IMR-90 (cell line): ENCODE results near the gene ITPKB. TPM values are rescaled to one million over a fixed set of nuclear protein-coding genes. Genes with fewer than 3 reads are reported as not detected.

Experiments
- ATAC-seq: fragments of 200-7000 bp; cut with Tn5 transposase; 2 replicates; pipeline ENCODE4 v1.9.1; 2020; ENCODE audit warnings: low read depth, mild to moderate bottlenecking, moderate library complexity
- BruUV-seq: library from RNA; stranded (reverse); fragments of 400-500 nt; replicated peaks from 2 replicates; lab custom pipeline; 2021; lab: Mats Ljungman, UMichigan
- CTCF ChIA-PET: fragments of 300-600 bp; formaldehyde crosslinking; extraction: SDS; loops from one replicate; lab custom pipeline; 2021; ENCODE audit warnings: antibody characterized with exemption; lab: Yijun Ruan, JAX
- POLR2A ChIA-PET: fragments of 300-600 bp; sonication (Branson Sonifier 250); formaldehyde crosslinking; loops from one replicate; lab custom pipeline; 2022; ENCODE audit warnings: antibody characterized with exemption; ENCODE audit not compliant: unreplicated experiment; lab: Charles Lee
- DNase-seq: peaks from one replicate; pipeline ENCODE4 v3.0.0; 2013
- H2AFZ ChIP-seq: replicated peaks from 2 replicates; pipeline ENCODE3; 2013; ENCODE audit warnings: low read length, mild to moderate bottlenecking; ENCODE audit not compliant: poor library complexity
- H2AK5ac ChIP-seq: 2 replicates; pipeline ENCODE4 v1.6.1; 2013; ENCODE audit warnings: low read depth, low read length, inconsistent platforms
- H2AK9ac ChIP-seq: replicated peaks from 2 replicates; pipeline ENCODE3; 2013; ENCODE audit warnings: mild to moderate bottlenecking, low read depth, low read length, moderate library complexity; ENCODE audit not compliant: poor library complexity
- H2BK120ac ChIP-seq: 2 replicates; pipeline ENCODE4 v1.6.1; 2013; ENCODE audit warnings: low read depth, low read length, inconsistent platforms
- H2BK15ac ChIP-seq: 3 replicates; pipeline ENCODE4 v1.6.1; 2013; ENCODE audit warnings: low read depth, low read length, inconsistent platforms
- H2BK20ac ChIP-seq: 2 replicates; pipeline ENCODE4 v1.6.1; 2013; ENCODE audit warnings: low read depth, mild to moderate bottlenecking, inconsistent platforms, low read length, moderate library complexity
- H2BK5ac ChIP-seq: 2 replicates; pipeline ENCODE4 v1.6.1; 2013; ENCODE audit warnings: mild to moderate bottlenecking, low read depth, low read length, inconsistent platforms; ENCODE audit not compliant: poor library complexity, severe bottlenecking
- H3K14ac ChIP-seq: replicated peaks from 2 replicates; pipeline ENCODE4 v1.6.1; 2013; ENCODE audit warnings: low read depth, low read length, inconsistent platforms
- H3K18ac ChIP-seq: 2 replicates; pipeline ENCODE4 v1.6.1; 2013; ENCODE audit warnings: low read depth, low read length, control low read depth
- H3K23ac ChIP-seq: 2 replicates; pipeline ENCODE4 v1.6.1; 2013; ENCODE audit warnings: low read depth, low read length, inconsistent platforms
- H3K27ac ChIP-seq: 2 replicates; pipeline ENCODE4 v1.5.1; 2013; ENCODE audit warnings: mild to moderate bottlenecking, control low read depth, low read length; ENCODE audit not compliant: insufficient read depth
- H3K27me3 ChIP-seq: 2 replicates; pipeline ENCODE4 v1.6.1; 2013; ENCODE audit warnings: low read length; ENCODE audit not compliant: control insufficient read depth, insufficient read depth
- H3K36me3 ChIP-seq: 2 replicates; pipeline ENCODE4 v1.6.1; 2013; ENCODE audit warnings: low read length, mixed read lengths; ENCODE audit not compliant: control insufficient read depth, insufficient read depth
- H3K4ac ChIP-seq: 2 replicates; pipeline ENCODE4 v1.6.1; 2013; ENCODE audit warnings: low read depth, low read length, inconsistent platforms
- H3K4me1 ChIP-seq: 2 replicates; pipeline ENCODE4 v1.6.1; 2013; ENCODE audit warnings: low read length, mixed read lengths; ENCODE audit not compliant: control insufficient read depth, insufficient read depth
- H3K4me2 ChIP-seq: 2 replicates; pipeline ENCODE4 v1.6.1; 2013; ENCODE audit warnings: low read depth, mild to moderate bottlenecking, control low read depth, low read length, moderate library complexity
- H3K4me3 ChIP-seq: 2 replicates; pipeline ENCODE4 v1.5.1; 2013; ENCODE audit warnings: low read depth, mild to moderate bottlenecking, control low read depth, low read length, moderate library complexity; ENCODE audit not compliant: insufficient read depth
- H3K56ac ChIP-seq: 2 replicates; pipeline ENCODE4 v1.6.1; 2013; ENCODE audit warnings: low read length, inconsistent platforms; ENCODE audit not compliant: insufficient read depth; ENCODE audit errors: extremely low read depth
- H3K79me1 ChIP-seq, 2 experiments: 2 replicates each; pipeline ENCODE4 v1.6.1; 2013; ENCODE audit warnings: low read length in 2 of 2, inconsistent platforms in 1 of 2, low read depth in 1 of 2
- H3K9ac ChIP-seq: 2 replicates; pipeline ENCODE4 v1.6.1; 2013; ENCODE audit warnings: low read depth, low read length, control low read depth
- H3K9me1 ChIP-seq: 2 replicates; pipeline ENCODE4 v1.6.1; 2013; ENCODE audit warnings: low read length, inconsistent platforms; ENCODE audit not compliant: insufficient read depth
- H3K9me3 ChIP-seq: 2 replicates; pipeline ENCODE4 v1.6.1; 2013; ENCODE audit warnings: low read length; ENCODE audit not compliant: control insufficient read depth, insufficient read depth
- H4K20me1 ChIP-seq: 2 replicates; pipeline ENCODE4 v1.6.1; 2013; ENCODE audit warnings: low read length, inconsistent platforms; ENCODE audit not compliant: insufficient read depth
- H4K5ac ChIP-seq: 2 replicates; pipeline ENCODE4 v1.6.1; 2013; ENCODE audit warnings: mild to moderate bottlenecking, low read depth, low read length, control low read depth
- H4K8ac ChIP-seq, 2 experiments: 2 replicates each; pipeline ENCODE4 v1.6.1; 2013; ENCODE audit warnings: low read depth in 2 of 2, low read length in 2 of 2, control low read depth in 1 of 2, inconsistent platforms in 1 of 2
- H4K91ac ChIP-seq: 2 replicates; pipeline ENCODE4 v1.6.1; 2013; ENCODE audit warnings: low read depth, low read length, inconsistent platforms; ENCODE audit not compliant: insufficient read depth
- BHLHE40 ChIP-seq: fragments of 150-350 bp; IDR thresholded peaks from 2 replicates; pipeline ENCODE4 v1.6.1; 2016; ENCODE audit warnings: mild to moderate bottlenecking, low read depth, low read length
- CEBPB ChIP-seq: IDR thresholded peaks from 2 replicates; pipeline ENCODE4 v1.6.1; 2012; ENCODE audit warnings: low read depth, low read length, improper control_type of control experiment
- CHD1 ChIP-seq: IDR thresholded peaks from 2 replicates; pipeline ENCODE4 v1.6.1; 2012; ENCODE audit warnings: low read depth, low read length, improper control_type of control experiment
- CTCF ChIP-seq: conservative IDR thresholded peaks from 2 replicates; pipeline ENCODE4 v1.5.1; 2012; ENCODE audit warnings: mild to moderate bottlenecking, low read depth, low read length, improper control_type of control experiment
- ELK1 ChIP-seq: fragments of 150-350 bp; IDR thresholded peaks from 2 replicates; pipeline ENCODE4 v1.6.1; 2016; ENCODE audit warnings: low read depth, mild to moderate bottlenecking, low read length, moderate library complexity, borderline replicate concordance
- FOS ChIP-seq: fragments of 150-350 bp; IDR thresholded peaks from 2 replicates; pipeline ENCODE4 v1.6.1; 2016; ENCODE audit warnings: low read depth, low read length
- MAFK ChIP-seq: IDR thresholded peaks from 2 replicates; pipeline ENCODE4 v1.6.1; 2012; ENCODE audit warnings: low read depth, low read length, improper control_type of control experiment
- MAZ ChIP-seq: IDR thresholded peaks from 2 replicates; pipeline ENCODE4 v1.6.1; 2012; ENCODE audit warnings: low read depth, mild to moderate bottlenecking, low read length, improper control_type of control experiment, moderate library complexity, borderline replicate concordance
- MXI1 ChIP-seq: IDR thresholded peaks from 2 replicates; pipeline ENCODE4 v1.6.1; 2012; ENCODE audit warnings: low read depth, mild to moderate bottlenecking, low read length, moderate library complexity, borderline replicate concordance
- NFE2L2 ChIP-seq: fragments of 150-350 bp; IDR thresholded peaks from 2 replicates; pipeline ENCODE4 v1.6.1; 2016; ENCODE audit warnings: low read depth, mild to moderate bottlenecking, low read length
- POLR2A ChIP-seq: IDR thresholded peaks from 2 replicates; pipeline ENCODE4 v1.6.1; 2012; ENCODE audit warnings: mild to moderate bottlenecking, low read depth, low read length
- RAD21 ChIP-seq: IDR thresholded peaks from 2 replicates; pipeline ENCODE4 v1.6.1; 2012; ENCODE audit warnings: low read length, improper control_type of control experiment
- RFX5 ChIP-seq: IDR thresholded peaks from 2 replicates; pipeline ENCODE4 v1.8.0; 2012; ENCODE audit warnings: low read depth, mild to moderate bottlenecking, low read length, moderate library complexity
- SMC3 ChIP-seq: fragments of 150-350 bp; IDR thresholded peaks from 2 replicates; pipeline ENCODE4 v1.6.1; 2016; ENCODE audit warnings: low read depth, mild to moderate bottlenecking, antibody characterized with exemption, low read length, moderate library complexity
- USF2 ChIP-seq: fragments of 150-350 bp; IDR thresholded peaks from 2 replicates; pipeline ENCODE4 v1.6.1; 2017; ENCODE audit warnings: mild to moderate bottlenecking, antibody characterized with exemption, low read length, low read depth
- WGBS, 2 experiments: methylation state at CpG; one replicate each; pipeline versions ENCODE4 v1.1.5 to v1.1.7; 2013; ENCODE audit warnings: missing lambda C conversion rate in 2 of 2; ENCODE audit not compliant: insufficient read length in 1 of 2; ENCODE audit errors: extremely low coverage in 2 of 2; 5-methylcytosine and 5-hydroxymethylcytosine counted together
- dilution Hi-C: fragments of 300-500 bp; cut with HindIII; formaldehyde crosslinking; loops from one replicate; pipeline ENCODE4 v1.14.3; 2018; ENCODE audit warnings: low sequenced_read_pairs; ENCODE audit not compliant: unreplicated experiment
- in situ Hi-C: fragments of 300-500 bp; cut with MboI; formaldehyde crosslinking; loops from 3 replicates; pipeline ENCODE4 v1.14.3; 2019; ENCODE audit warnings: low sequenced_read_pairs, inconsistent platforms, mixed read lengths
- intact Hi-C: fragments of 100-400 bp; cut with micrococcal nuclease; formaldehyde crosslinking; loops from 2 replicates; pipeline ENCODE4 v1.10.0; 2022
- polyA plus RNA-seq, 3 experiments: library from polyadenylated mRNA; depleted of rRNA; stranded (reverse); fragments of >200 nt; gene quantifications; 2 replicates each; pipeline ENCODE4 v1.2.3, GENCODE V29; 2012; ENCODE audit warnings: low replicate concordance in 1 of 3
- total RNA-seq: library from RNA; depleted of rRNA; stranded (reverse); fragments of >200 nt; gene quantifications from 2 replicates; pipeline ENCODE4 v1.2.3, GENCODE V29; 2012

The ITPKB gene
- total and polyA plus RNA-seq, 2 of the 4 experiments (the other 2 are of a cell fraction): 0.72 to 1.4 TPM

- Histone ChIP-seq H3K9ac (no peak overlapping the region), H3K27ac (no peak overlapping the region), H3K27me3 (no peaks in the 10 kb centered on the region), H2BK20ac (no peak overlapping the region), H4K5ac (no peak overlapping the region), H3K9me3 (no peaks in the 10 kb centered on the region), H2BK120ac (no peak overlapping the region), H3K18ac (no peak overlapping the region), H3K56ac (no peak overlapping the region), H3K23ac (no peak overlapping the region), H2BK5ac (no peak overlapping the region), H4K91ac (no peak overlapping the region), H2AK9ac (no peak overlapping the region), H4K20me1 (no peaks in the 10 kb centered on the region), H3K4ac (no peak overlapping the region), H2AFZ (no peak overlapping the region), H3K9me1 (peaks cover 8% of the 10 kb centered on the region; the same call in 1 of the 2 replicates), H3K14ac (no peak overlapping the region), H2AK5ac (no peak overlapping the region), H3K4me2 (no peak overlapping the region; the same call in 1 of the 2 replicates), H2BK15ac (no peak overlapping the region), H3K4me3 (no peak overlapping the region), H3K36me3 (no peaks in the 10 kb centered on the region), H3K79me1 (no peaks in the 10 kb centered on the region), H4K8ac (no peak overlapping the region), H3K4me1 (peaks cover 9% of the 10 kb centered on the region; the same call in 1 of the 2 replicates)
- ChIA-PET CTCF (interaction anchor here (0.7 kb wide), 1 partner anchor 100 kb away, joined by 3 read pairs; no protein-coding TSS in a partner anchor), POLR2A (no interaction called here)
- WGBS, 2 experiments: 100% methylated on average over 1 of the region's 14 CpGs; no CpG with 5 or more reads in 1 of the 2 experiments
- BruUV-seq: no TSS peak
- DNase-seq: no peak
- in situ Hi-C loops (no loop called here), dilution Hi-C loops (no loop called here), intact Hi-C loops (no loop called here)
- ATAC-seq: no peak; the same call in 1 of the 2 replicates
- TF ChIP-seq BHLHE40 (no peak), MAZ (no peak), MXI1 (no peak), CHD1 (no peak), FOS (no peak), NFE2L2 (no peak), RAD21 (no peak), RFX5 (no peak), SMC3 (no peak), CEBPB (no peak), USF2 (no peak), POLR2A (no peak), MAFK (no peak), ELK1 (no peak), CTCF (no peak)
Observed at GRCh38 chr1:226722901-226723656, 16.0 kb downstream of the ITPKB start.
